ENCODE data around the gene SOX6.
A peak's percentile ranks its signal among the peaks of the same experiment; 100 is the strongest.

Gene SOX6

DNA sequence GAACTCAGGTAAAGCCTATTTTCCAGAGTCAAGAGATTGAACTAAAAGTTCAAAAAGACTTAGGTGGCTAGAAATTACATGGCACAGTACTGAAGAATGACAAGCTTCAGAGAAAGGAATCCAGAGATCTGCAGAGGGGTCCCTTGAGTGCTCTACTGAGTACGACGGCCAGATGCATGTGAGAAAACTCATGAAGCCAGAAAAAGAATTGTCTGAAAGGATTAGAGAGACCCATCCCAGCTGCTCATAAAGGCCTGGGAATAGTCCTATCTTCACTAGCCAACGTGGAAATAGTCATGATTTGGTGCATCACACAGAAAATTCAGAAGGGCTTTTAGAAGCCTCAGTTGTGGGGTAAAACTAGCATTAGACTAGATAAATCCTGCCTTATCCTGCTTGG is 91.3 kb downstream of the SOX6 start:
- no peak for DNase-seq

DNA sequence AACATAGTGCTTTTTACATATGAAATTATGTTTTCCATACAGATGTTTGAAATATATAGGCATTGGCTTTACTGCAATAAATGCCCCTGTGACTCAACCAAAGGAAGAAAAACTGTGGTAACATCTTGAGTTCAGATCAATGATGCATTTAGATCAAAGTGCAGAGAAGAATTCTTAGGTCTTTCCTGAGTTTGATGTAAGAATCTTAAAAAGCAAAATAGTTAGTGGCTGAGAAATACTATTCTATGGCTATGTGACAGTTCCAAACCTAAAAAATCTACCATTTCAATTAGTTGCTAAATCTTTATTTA is 93.7 kb downstream of the SOX6 start:
- DNase-seq: no peak

DNA sequence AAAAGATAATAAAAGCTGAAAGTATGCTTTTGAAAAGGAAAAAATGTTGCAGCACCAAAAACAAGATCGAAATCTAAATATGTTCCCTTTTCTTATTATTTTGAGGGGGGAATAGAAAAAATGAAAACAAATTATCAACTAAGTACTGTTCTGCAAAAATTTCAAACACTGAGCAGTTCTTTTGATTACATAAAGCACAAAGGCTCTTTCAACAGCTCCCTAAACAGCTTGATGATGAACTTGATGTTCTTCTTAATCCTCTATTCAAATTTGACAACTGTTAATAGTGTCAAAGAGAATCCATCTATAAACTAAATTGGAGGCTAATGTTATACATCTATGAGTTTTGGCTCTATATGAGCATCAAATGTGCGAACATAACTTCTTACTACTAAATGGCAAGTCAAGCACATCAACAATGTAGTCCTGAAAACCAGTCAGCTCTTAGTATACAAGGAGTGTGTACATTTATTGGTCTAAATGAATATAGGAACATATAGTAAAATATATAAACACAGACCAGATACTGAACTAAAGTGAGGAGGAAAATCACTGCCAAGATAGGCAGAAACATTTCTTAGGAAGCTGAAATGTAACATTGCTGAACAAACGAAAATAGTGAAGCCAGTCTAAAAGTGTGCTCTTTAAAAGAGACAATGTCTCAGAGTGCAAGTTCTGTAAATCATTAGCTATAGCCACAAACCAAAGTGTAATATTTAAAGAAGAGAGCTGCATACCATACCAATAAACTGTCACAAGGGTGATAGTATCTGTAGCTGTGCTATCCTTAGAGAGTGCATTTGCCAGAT is 94.3 kb downstream of the SOX6 start:
- DNase-seq: no peak

DNA sequence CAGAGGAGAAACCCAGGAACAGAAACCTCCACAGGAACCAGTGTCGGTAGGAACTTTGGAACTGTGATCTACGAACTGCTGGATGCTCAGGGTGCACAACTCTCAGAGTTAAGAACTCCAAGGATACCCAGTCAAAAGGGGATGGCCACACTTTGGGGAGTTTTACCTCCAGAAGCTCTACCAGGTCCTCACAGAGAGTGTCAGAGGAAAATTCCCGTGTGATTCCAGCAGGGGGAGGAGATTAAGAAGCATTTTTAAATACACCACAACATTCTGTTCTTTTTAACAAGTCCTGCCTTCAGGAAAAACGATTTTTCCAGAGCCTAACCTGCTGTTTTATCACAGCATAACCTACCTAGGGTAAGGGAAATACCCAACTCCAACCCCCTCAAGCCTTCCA is 104.0 kb downstream of the SOX6 start:
- no peak for DNase-seq

DNA sequence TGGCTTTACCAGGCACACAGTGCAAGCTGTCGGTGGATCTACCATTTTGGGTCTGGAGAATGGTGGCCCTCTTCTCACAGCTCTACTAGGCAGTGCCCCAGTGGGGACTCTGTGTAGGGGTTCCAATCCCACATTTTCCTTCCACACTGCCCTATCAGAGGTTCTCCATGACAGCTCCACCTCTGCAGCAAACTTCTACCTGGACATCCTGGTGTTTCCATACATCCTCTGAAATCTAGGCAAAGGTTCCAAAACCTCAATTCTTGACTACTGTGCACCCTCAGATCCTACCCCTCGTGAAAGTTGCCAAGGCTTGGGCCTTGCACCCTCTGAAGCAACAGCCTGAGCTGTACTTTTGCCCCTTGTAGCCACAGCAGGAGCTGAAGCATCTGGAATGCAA is 108.1 kb downstream of the SOX6 start:
- no peak for DNase-seq

DNA sequence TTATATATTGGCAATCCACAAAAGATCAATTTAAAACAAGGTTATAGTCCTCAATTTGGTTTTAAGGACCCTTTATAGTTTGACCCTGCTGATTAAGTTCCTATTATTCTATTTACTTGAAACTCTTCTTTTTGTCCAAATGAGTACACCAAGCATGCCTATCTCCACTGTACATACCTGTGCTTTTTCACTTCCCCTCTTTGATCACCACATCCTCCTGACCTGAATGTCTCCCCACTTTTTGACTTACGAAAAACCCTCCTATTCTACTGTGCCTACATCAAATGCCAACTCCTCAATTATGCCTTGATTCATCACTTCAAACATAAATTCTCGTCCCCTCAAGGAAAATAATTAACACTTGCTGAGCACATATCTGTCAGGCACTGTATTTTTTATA is 113.5 kb downstream of the SOX6 start:
- DNase-seq: no peak

DNA sequence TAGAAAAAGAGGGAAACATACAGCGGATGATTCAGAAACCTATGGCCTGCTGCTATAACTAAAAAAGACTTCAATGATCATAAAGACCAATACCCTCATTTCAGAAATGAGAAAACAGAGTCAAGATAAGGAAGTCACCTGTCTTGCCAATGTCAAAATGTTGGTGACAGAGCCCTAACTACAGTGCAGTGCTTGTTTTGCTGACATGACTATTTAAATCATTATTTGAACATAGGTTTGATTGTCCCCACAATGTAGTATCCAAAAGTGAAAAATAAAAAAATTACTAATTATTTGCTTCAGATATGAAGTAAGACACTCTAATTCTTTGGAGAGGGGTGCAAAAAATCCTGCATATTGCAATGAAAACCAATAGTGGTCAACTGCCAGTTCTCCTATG is 115.7 kb downstream of the SOX6 start:
- DNase-seq: no peak

DNA sequence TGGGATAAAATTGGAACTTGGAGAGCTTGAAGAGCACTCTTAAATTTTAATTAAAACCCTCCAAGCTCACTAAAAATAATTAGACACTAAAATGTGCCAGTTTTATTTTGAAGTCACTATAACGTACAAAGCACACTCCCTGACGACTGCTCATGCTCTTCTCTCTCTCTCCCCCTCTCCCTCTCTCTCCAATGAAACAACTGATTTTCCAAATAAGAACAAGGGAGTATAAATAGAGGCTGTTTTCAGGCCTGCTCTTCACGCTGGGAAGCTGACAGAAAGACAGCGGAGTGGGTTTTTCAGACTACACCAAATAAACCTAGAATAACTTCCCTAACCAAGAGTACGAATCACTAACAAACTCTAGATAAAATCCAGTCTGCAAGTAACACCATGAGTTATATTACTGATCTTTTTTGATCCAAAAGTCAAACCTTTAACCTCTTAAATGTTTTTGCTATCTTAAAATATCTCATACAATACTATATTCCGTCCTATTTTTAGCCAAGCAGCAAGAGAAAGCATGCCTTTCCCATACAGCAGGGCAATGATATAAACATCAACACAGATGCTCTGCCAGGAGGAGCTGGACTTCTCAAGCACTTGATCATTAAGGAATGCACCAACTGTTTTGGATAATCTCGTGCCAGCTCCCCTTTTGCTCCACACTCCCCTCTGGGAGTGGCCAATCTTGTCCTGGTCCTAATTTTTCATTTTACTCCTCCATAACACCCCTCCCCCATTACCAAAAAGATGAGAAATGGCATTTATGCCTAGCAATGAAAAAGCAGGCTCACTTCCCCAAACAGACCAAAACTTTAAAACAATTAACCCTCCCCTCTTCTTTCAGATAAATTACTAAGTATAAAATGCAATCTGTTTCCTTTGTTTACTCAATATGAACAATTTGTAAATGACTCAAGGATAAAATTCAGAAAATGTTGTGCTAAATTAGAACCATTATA is 116.9 kb downstream of the SOX6 start:
- no peak for DNase-seq

DNA sequence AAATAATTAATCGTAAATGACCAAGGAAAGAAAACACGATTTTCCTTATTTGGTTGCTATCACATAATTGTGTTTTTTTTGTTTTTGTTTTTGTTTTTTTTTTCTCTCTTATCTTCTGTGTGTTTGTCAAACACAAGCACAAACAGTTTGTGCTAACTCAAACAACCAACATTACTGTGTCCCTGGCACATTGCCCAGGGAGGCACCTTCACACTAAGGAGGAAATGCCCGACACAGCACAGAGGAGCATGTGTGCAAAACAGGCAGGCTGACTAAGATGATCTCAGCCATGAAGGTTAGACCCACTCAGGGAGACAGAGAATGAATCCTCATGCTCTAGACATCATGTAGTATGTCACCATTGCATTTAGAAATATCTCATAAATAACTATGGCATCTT is 130.1 kb downstream of the SOX6 start:
- DNase-seq: no peak

DNA sequence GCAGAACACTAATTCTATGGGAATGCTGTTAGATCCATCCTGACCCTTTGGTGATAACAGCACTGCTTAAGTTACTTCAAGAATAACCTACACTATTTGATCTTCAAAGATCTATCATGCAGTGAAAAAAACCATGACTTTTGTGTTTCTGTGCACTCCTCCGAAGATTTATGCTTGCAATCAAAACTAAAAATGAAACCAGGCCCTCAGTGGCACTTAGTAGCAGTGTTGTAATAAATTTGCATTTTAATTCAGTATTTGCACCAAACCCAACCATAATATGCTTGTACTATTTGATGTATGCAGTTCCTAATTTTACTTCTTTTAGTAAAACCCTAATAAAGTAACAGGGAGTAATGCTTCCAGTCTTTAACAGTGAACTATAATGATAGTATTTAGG is 130.7 kb downstream of the SOX6 start:
- no peak for DNase-seq

DNA sequence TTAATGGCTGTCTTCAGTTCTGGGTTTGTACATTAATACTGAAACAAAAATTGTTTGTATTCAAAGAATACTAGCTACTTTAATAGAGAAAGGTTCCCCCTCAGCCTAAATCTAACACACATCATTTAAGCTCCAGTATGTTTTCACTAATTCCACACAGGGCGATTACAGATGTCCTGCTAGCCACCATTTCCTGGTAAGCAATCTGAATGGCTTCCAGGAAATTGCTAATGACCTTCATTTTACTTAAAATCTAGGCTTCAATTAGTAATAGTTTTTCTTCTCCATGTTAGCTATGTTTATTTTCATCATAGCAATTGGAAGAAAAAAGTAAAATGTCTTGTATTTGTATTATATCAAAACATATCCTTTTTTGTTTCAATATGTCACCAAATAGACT is 132.8 kb downstream of the SOX6 start:
- DNase-seq: no peak

DNA sequence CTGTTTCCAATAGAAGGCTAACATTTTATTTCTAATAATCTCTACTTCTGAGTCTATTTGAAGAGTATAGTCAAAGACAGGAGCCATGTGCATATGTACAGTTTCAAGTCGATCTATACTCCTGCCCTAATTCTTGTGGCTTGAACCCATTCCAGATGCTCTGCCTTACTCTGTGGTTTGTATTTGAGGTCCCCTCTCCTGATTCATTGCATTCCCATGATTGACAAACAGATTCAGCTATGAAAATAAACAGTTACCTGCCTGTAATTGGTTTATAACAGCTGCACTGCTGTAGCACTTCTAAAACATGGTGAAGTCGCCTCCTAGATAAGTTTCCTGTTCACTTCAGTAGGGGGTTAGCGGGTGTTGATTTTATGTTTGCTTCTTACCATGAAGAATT is 138.7 kb downstream of the SOX6 start:
- DNase-seq: no peak

DNA sequence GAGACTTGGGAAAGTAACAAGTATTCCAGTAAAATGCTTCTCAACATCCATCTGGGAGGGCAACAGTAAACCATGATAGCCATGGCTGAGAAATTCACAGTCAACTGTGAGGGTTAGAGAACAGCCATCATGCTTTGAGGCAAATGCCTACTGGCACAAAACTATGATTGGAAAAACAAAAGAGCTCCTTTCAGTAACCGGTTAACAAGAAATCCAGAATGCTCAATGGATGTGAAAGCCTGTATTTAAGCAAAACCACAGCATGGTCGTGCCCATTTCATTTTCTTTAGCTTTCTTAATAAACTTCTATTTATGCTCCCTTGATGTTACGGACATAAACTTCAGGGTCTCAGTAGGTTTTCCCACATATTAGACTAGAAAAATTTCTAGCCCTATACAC is 139.5 kb downstream of the SOX6 start:
- DNase-seq: no peak

DNA sequence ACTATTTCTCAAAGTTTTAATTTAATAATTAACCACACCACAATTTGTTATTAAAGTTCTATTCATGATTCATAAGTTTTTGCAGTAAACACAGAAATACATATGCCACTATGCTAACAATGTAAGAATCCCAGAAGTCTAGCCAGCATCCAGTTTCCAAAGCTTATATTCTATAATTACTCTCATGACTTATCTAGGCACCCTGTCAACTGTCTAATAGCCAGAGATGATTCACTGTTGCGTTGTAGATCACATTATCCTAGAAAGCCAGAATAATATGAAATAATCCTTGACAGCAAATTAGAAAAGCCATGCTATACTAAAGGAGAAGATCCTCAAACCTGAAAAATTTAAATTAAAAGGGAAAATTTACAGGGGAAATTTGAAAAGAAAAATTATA is 141.0 kb downstream of the SOX6 start:
- no peak for DNase-seq

DNA sequence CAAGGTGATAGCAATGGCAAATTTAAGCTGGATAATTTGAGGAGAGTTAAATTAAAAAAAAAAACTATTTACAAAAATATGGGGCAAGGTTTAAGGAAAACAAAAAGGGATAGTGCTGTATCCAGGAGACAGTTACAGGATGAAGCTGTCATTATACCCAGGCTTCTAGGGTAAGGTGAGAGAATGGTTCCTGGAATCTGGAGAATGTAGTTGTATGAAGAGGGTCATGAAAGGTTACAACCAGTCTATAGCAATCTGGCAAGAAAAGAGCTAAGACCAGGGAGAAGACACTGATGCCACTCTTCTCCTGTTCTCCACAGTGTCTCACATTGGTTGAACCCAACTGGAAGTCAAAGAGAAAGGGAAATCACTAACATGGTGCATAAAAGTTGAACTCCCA is 144.9 kb downstream of the SOX6 start:
- DNase-seq: no peak

DNA sequence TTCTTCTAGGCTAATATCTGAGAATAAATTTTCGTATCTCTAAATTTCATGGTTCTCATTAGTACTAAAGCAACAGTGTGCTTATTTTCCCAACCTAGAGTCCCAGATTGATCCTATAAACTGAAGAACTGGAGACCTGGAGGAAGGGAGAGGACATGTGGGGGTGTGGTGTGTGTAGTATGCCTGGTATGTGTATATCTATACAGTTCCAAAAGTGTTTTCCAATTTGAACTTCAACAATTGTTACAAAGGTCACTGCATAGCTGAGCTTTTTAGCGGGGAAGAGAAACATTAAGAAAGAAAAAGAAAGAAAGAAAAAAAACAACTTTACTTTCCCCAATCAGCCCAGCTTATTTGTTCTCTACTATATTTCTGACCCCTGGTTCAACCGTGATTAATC is 152.1 kb downstream of the SOX6 start:
- no peak for DNase-seq

DNA sequence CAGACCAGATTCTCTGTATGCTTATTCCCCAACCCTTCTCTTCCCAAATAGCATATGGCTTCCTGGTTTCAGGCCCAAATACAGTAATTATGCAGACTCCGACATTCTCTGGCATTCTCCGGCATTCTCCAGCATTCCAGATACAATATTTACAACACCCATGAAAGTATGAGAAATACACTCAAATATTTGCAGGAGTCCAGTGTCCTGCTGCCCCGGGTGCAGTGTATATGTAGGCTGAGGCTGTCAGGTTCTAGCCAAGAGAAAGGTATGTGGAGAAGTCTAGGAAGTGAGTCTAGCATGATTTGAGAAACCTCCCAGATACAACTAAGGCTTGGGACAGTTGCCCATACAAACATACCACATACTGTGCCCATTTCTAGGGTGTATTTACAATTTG is 160.7 kb downstream of the SOX6 start:
- no peak for DNase-seq

DNA sequence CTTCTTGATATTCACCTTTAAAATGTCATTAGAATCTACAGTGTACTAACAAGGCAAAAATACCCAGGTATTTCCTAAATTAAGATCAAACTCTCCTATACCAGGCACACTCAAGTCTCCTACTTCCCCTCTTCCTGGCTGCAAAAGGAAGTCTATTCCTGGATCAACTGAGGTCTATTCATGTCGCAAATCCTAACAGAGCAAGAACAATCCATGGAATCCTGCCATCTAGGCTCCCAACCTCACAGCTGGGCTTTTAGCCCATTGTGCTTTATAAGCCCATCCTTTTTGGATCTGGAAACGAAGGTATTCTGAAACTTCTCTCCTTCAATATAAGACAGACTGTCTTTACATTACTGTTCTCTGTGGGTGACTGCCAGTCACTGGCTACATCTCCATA is 161.8 kb downstream of the SOX6 start:
- no peak for DNase-seq

DNA sequence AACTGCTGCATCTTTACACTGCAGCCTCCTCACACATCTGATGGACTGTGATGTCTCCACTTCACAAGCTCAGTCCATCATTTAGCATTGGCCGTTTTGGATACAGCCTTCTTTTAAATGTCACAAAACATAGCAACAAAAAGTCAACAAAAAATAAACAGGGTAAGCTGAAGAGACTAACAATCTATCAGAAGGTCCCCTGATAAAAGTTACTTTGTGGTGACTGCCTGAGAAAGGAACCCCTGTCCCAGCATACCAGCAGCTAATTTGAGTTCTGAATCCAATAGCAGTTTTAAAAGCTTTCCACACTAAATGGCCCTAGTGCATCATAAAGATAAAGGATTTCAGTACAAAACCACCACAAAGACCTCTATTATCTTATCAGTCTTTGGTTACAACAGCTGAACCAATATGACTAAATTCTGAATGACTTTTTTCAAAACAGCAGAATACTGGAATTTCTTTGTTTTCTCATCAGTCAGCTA is 162.4 kb downstream of the SOX6 start:
- DNase-seq: no peak

DNA sequence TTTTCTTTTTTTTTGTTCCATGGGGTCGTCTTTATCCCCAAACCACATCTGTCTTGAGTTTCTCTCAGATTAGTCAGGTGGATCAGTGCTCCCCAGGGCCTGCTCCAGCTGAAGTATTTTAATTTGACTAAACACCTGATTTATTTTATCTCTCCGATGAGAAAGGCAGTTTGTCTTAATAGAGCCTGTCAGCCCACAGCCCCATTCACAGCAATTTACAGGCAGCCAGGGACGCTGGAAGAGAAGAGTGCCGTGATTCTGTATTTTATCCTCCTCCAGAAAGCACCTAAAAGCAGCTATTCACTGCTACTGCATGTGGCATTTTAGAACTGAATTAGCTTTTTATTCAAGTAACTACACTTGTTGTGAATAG is 164.5 kb downstream of the SOX6 start:
- no peak for DNase-seq

DNA sequence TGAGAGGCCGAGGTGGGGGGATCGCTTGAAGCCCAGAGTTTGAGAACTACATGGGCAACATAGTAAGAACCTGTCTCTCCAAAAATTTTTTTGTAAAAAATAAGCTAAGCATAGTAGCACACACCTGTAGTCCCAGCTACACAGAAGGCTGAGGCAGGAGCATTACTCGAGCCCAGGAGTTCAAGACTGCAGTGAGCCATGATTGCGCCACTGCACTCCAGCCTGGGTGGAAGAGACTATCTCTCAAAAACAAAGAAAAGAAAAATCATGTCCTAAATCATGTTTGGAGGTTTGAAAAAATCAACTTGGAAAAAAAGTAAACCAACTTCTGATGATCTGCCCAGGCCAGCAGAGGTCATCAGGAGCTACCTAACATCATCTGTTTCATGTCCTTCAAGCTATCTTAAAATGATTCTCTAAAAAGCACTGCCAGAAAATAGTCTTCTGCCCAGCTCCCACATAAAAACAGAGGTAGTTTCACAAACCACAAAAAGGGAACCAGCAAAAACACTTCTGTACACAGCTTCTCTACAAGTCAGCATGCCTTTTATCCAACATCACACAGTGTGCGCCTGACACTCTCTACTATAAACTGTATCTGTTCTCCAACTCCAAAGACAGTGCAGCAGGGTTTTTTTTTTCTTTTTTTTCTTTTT is 165.0 kb downstream of the SOX6 start:
- peak in 3 of 4 experiments; percentile 1 to 21 (median 6) for DNase-seq

DNA sequence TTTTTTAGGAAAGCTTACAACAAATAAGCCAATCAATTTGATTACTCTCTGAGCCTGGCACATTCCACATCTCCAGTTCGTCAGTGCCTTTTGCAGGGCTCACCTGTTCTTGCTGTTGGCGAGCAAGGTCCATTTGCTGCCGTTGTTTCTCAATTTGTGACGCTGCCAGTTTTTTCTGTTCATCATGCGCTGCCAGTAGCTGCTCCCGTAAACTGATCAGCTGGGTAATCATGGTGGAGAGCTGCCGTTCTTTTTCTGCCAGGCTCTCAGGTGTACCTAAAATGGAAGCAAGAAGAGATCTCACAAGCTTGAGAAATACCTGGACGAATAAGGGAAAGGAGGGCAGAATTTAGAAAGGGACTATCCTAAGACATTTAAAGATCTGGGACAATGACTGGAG is 169.7 kb downstream of the SOX6 start:
- no peak for DNase-seq

DNA sequence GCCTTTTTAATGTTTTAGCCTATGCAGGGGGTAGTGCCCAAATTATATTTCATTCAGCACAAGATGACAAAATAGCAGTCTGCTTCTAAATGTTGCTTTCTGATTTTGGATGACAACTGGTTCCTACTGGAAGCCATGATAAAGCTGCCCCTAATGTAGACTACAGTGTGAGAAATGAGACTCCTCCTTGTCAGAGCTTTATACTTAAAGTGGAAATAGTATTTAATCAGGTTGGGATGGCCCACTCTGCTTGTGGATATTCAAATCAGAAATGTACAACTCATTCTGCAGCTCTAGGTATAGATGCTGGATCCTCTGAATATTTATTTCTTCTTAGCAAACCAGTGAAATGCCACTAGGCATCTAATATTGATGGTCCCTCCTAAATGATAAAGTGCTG is 171.3 kb downstream of the SOX6 start:
- no peak for DNase-seq

DNA sequence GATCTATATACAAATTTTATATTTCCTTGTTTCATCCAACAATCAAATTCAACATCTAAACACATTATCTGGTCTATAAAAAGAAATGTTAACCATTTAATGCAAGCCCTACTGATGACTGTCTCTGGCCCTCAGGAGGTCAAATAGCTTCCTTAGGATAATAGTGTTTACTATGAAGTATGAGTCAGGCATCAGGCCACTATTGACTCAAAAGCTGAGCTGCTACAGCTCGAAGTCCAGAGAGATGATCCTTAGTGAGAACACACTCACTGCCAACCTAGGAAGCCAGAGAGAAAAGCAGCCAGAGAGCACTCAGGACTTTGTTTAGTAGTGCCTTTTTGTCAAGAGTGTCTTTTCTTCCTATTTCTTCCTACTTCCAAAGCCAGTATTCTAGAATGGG is 171.8 kb downstream of the SOX6 start:
- DNase-seq: no peak
